A673 (cell line): ENCODE results near the gene SPIRE2.

Experiments
- CTCF ChIP-seq: fragments of 300-800, 200-600 bp; sonication (generic); conservative IDR thresholded peaks from 2 replicates; pipeline ENCODE4 v1.5.1; 2017; ENCODE audit warnings: low read depth, mild to moderate bottlenecking, antibody characterized with exemption, low read length, moderate library complexity, mixed read lengths
- EZH2 ChIP-seq: fragments of 200-600 bp; sonication (generic); IDR thresholded peaks from 2 replicates; pipeline ENCODE4 v1.6.1; 2017; ENCODE audit warnings: borderline replicate concordance, low read depth, mild to moderate bottlenecking, mixed read lengths, antibody characterized with exemption, low read length; ENCODE audit not compliant: poor library complexity, severe bottlenecking

GRCh38 chr16:89912627-89913026 lies 84.4 kb downstream of the SPIRE2 start:
- TF ChIP-seq EZH2: no peak
- no peak for TF ChIP-seq CTCF
